ENCODE results near the gene MAT1A.

Gene MAT1A

DNA sequence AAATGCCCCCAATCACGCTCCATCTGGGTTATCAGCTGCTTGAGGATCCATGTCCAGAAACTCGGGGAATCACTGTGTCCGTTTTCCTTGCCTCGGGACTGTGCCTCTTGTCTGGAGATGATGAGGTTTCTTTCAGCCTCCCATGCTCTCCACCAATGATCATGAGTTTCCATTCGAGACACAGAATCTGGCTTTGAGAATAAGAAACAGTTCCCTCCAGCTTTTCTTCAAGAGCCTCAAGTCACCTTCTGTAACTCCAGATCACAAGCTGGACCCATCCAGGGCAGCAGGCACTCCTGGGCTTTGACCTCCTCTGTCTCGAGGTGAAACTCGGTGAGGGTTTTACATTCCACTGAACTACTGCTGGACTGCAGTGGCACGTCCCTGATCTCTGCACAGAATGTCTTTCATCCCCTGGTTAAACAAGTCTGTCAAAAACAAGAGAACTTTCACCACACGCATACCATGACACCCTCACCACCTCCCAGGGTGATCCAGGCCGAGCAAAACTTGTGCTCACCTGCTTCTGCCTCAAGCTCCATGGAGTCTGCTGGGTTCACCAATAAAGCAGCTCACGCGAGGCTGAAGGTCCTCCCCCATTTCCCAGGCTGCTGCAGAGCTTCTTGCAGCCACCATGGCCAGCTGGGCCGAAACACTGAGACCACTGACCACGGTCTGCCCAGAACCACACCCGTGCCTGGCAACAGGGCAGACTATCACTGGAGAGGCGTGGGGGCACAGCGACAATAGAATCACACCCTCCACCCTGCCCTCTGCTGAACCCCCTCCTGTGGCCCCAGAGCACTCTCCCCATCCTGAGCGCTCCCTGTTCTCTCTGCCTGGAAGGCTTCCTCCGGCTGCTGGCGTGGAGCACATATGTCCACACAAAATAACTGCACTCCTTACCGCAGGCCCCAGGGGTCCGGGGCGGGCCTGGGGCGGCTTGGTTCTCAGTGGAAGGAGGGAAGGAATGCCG lies 25.1 kb downstream of the MAT1A start:
- H3K36me3 ChIP-seq (ENCODE audit: control insufficient read depth in 2 of 2, insufficient read depth in 1 of 2, low read length in 2 of 2): no peaks in the 10 kb centered on the region
- CTCF ChIA-PET: interaction anchor here (1.3 kb wide), 1 partner anchor 206 kb away, joined by 3 read pairs; no protein-coding TSS in a partner anchor
- H3K4me1 ChIP-seq (ENCODE audit: control insufficient read depth, insufficient read depth, low read length): no peaks in the 10 kb centered on the region
- POLR2A ChIA-PET: no interaction called here
- H3K9me3 ChIP-seq (ENCODE audit: control insufficient read depth, insufficient read depth, low read depth, low read length): no peaks in the 10 kb centered on the region
- no peak overlapping the region for H3K27ac ChIP-seq (ENCODE audit: extremely low read depth, low read depth, low read length)
- no peak overlapping the region for H3K4me3 ChIP-seq (ENCODE audit: low read depth, low read length)
- TF ChIP-seq, protein P1, sequence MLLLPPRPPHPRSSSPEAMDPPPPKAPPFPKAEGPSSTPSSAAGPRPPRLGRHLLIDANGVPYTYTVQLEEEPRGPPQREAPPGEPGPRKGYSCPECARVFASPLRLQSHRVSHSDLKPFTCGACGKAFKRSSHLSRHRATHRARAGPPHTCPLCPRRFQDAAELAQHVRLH (tag by site-specific recombination; IDR thresholded peaks at IDR 0.05): no peak
- TF ChIP-seq ZNF433 (tag by site-specific recombination; IDR thresholded peaks at IDR 0.05; ENCODE audit: low read depth) (no peak), ZNF530 (tag by site-specific recombination; IDR thresholded peaks at IDR 0.05; ENCODE audit: low read depth) (no peak), ZNF596 (tag by site-specific recombination; IDR thresholded peaks at IDR 0.05) (no peak), ZNF175 (tag by site-specific recombination; IDR thresholded peaks at IDR 0.05) (no peak), SP7 (tag by site-specific recombination; IDR thresholded peaks at IDR 0.05) (no peak), ZNF768 (tag by site-specific recombination; IDR thresholded peaks at IDR 0.05) (no peak), ZNF121 (tag by site-specific recombination; IDR thresholded peaks at IDR 0.05) (no peak), WT1 (tag by site-specific recombination; IDR thresholded peaks at IDR 0.05) (no peak), HOXD13 (CRISPR knock-in tag; IDR thresholded peaks at IDR 0.05; ENCODE audit: borderline replicate concordance) (no peak), EGR2 (tag by site-specific recombination; IDR thresholded peaks at IDR 0.05; ENCODE audit: low read depth) (no peak), ZBTB20 (tag by site-specific recombination; IDR thresholded peaks at IDR 0.05) (no peak), HOXA7 (CRISPR knock-in tag; IDR thresholded peaks at IDR 0.05; ENCODE audit: borderline replicate concordance) (no peak), OSR2 (tag by site-specific recombination; IDR thresholded peaks at IDR 0.05) (no peak), ZNF248 (tag by site-specific recombination; IDR thresholded peaks at IDR 0.05) (no peak)
- TF ChIP-seq, protein P2, sequence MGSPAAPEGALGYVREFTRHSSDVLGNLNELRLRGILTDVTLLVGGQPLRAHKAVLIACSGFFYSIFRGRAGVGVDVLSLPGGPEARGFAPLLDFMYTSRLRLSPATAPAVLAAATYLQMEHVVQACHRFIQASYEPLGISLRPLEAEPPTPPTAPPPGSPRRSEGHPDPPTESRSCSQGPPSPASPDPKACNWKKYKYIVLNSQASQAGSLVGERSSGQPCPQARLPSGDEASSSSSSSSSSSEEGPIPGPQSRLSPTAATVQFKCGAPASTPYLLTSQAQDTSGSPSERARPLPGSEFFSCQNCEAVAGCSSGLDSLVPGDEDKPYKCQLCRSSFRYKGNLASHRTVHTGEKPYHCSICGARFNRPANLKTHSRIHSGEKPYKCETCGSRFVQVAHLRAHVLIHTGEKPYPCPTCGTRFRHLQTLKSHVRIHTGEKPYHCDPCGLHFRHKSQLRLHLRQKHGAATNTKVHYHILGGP (tag by site-specific recombination; IDR thresholded peaks at IDR 0.05): no peak
- TF ChIP-seq, protein P3, sequence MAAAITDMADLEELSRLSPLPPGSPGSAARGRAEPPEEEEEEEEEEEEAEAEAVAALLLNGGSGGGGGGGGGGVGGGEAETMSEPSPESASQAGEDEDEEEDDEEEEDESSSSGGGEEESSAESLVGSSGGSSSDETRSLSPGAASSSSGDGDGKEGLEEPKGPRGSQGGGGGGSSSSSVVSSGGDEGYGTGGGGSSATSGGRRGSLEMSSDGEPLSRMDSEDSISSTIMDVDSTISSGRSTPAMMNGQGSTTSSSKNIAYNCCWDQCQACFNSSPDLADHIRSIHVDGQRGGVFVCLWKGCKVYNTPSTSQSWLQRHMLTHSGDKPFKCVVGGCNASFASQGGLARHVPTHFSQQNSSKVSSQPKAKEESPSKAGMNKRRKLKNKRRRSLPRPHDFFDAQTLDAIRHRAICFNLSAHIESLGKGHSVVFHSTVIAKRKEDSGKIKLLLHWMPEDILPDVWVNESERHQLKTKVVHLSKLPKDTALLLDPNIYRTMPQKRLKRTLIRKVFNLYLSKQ (tag by site-specific recombination; IDR thresholded peaks at IDR 0.05; ENCODE audit: borderline replicate concordance): no peak
- TF ChIP-seq, protein P4, sequence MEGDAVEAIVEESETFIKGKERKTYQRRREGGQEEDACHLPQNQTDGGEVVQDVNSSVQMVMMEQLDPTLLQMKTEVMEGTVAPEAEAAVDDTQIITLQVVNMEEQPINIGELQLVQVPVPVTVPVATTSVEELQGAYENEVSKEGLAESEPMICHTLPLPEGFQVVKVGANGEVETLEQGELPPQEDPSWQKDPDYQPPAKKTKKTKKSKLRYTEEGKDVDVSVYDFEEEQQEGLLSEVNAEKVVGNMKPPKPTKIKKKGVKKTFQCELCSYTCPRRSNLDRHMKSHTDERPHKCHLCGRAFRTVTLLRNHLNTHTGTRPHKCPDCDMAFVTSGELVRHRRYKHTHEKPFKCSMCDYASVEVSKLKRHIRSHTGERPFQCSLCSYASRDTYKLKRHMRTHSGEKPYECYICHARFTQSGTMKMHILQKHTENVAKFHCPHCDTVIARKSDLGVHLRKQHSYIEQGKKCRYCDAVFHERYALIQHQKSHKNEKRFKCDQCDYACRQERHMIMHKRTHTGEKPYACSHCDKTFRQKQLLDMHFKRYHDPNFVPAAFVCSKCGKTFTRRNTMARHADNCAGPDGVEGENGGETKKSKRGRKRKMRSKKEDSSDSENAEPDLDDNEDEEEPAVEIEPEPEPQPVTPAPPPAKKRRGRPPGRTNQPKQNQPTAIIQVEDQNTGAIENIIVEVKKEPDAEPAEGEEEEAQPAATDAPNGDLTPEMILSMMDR (tag by site-specific recombination; IDR thresholded peaks at IDR 0.05): no peak
- TF ChIP-seq, protein P5, sequence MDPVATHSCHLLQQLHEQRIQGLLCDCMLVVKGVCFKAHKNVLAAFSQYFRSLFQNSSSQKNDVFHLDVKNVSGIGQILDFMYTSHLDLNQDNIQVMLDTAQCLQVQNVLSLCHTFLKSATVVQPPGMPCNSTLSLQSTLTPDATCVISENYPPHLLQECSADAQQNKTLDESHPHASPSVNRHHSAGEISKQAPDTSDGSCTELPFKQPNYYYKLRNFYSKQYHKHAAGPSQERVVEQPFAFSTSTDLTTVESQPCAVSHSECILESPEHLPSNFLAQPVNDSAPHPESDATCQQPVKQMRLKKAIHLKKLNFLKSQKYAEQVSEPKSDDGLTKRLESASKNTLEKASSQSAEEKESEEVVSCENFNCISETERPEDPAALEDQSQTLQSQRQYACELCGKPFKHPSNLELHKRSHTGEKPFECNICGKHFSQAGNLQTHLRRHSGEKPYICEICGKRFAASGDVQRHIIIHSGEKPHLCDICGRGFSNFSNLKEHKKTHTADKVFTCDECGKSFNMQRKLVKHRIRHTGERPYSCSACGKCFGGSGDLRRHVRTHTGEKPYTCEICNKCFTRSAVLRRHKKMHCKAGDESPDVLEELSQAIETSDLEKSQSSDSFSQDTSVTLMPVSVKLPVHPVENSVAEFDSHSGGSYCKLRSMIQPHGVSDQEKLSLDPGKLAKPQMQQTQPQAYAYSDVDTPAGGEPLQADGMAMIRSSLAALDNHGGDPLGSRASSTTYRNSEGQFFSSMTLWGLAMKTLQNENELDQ (tag by site-specific recombination; IDR thresholded peaks at IDR 0.05; ENCODE audit: low read depth): no peak
- TF ChIP-seq, protein P6, sequence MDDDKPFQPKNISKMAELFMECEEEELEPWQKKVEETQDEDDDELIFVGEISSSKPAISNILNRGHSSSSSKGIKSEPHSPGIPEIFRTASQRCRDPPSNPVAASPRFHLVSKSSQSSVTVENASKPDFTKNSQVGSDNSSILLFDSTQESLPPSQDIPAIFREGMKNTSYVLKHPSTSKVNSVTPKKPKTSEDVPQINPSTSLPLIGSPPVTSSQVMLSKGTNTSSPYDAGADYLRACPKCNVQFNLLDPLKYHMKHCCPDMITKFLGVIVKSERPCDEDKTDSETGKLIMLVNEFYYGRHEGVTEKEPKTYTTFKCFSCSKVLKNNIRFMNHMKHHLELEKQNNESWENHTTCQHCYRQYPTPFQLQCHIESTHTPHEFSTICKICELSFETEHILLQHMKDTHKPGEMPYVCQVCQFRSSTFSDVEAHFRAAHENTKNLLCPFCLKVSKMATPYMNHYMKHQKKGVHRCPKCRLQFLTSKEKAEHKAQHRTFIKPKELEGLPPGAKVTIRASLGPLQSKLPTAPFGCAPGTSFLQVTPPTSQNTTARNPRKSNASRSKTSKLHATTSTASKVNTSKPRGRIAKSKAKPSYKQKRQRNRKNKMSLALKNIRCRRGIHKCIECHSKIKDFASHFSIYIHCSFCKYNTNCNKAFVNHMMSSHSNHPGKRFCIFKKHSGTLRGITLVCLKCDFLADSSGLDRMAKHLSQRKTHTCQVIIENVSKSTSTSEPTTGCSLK (tag by site-specific recombination; IDR thresholded peaks at IDR 0.05): no peak

Data from HEK293 (cell line).